GM13977 (cell line): ENCODE measurements around the gene UBXN6.

Experiments used
- DNase-seq: peaks from one replicate; pipeline ENCODE4 v3.0.0; 2012; ENCODE audit warnings: low spot score
- CTCF ChIP-seq: IDR thresholded peaks from 2 replicates; pipeline ENCODE4 v1.5.1; 2012; ENCODE audit warnings: mild to moderate bottlenecking, control low read depth; ENCODE audit not compliant: insufficient read depth; ENCODE audit errors: extremely low read depth, missing control alignments
- in situ Hi-C: fragments of 300-500 bp; cut with MboI; formaldehyde crosslinking; loops from one replicate; pipeline ENCODE4 v1.12.0; 2022; ENCODE audit warnings: low sequenced_read_pairs, low pct_unique_long_range_greater_than_20kb, mixed read lengths, inconsistent platforms; ENCODE audit not compliant: unreplicated experiment

UBXN6 gene

GRCh38 chr19:4449639-4450028 is 8.0 kb downstream of the UBXN6 start:
- DNase-seq: no peak
- in situ Hi-C loops: no loop called here
- no peak for TF ChIP-seq CTCF

GRCh38 chr19:4449022-4449638 is 8.5 kb downstream of the UBXN6 start:
- no peak for DNase-seq
- in situ Hi-C loops: no loop called here
- TF ChIP-seq CTCF: no peak

- TF ChIP-seq CTCF: no peak
- DNase-seq: no peak
- in situ Hi-C loops: no loop called here
These were observed 9.2 kb downstream of the UBXN6 start for GRCh38 chr19:4448147-4448985.

GRCh38 chr19:4447327-4448146 is 10.1 kb downstream of the UBXN6 start:
- in situ Hi-C loops: no loop called here
- TF ChIP-seq CTCF: no peak
- DNase-seq: no peak

GRCh38 chr19:4446704-4447200 is 10.8 kb downstream of the UBXN6 start:
- in situ Hi-C loops: no loop called here
- DNase-seq: no peak

More at GRCh38 chr19:4446704-4447200, 10.8 kb downstream of the UBXN6 start:
- TF ChIP-seq CTCF: no peak
